Tibial artery (tissue), 4 donors: Measurements from ENCODE around the gene TOMM5.

Experiments used
- DNase-seq, 2 donors: peaks; one replicate each; pipeline ENCODE4 v3.0.0-alpha.2; 2019
- H3K27ac ChIP-seq, 2 donors: fragments of 200-600 bp; sonication (generic) in 1 of 2; 1 replicate in 1 of 2; 2 replicates in 1 of 2; pipeline ENCODE4 v1.5.1; 2018 to 2019; ENCODE audit warnings: mild to moderate bottlenecking in 1 of 2
- H3K27me3 ChIP-seq, 2 donors: fragments of 200-600 bp; sonication (generic) in 1 of 2; one replicate each; pipeline versions ENCODE4 v1.5.1 to v1.6.0; 2016 to 2019
- H3K36me3 ChIP-seq, 3 donors: fragments of 200-600 bp; sonication (generic) in 2 of 3; one replicate each; pipeline ENCODE4 v1.5.1; 2016 to 2019; ENCODE audit warnings: mild to moderate bottlenecking in 2 of 3
- H3K4me1 ChIP-seq, 4 donors: fragments of 200-600 bp; sonication (generic) in 2 of 4; 1 replicate in 3 of 4; 2 replicates in 1 of 4; pipeline ENCODE4 v1.5.1; 2016 to 2019
- H3K4me3 ChIP-seq, 2 donors: fragments of 200-600 bp; sonication (generic) in 1 of 2; 1 replicate in 1 of 2; 2 replicates in 1 of 2; pipeline ENCODE4 v1.5.1; 2018 to 2019; ENCODE audit warnings: mild to moderate bottlenecking in 2 of 2
- H3K9me3 ChIP-seq, 3 donors: fragments of 200-600 bp; sonication (generic) in 1 of 3; one replicate each; pipeline ENCODE4 v1.5.1; 2016 to 2019
- intact Hi-C: fragments of 100-400 bp; cut with DNase I; formaldehyde crosslinking; loops from one replicate; pipeline ENCODE4 v1.15.0; 2023; ENCODE audit warnings: low total_unique reads
- TF ChIP-seq, protein P1 (sequence below), 2 experiments: fragments of 200-600 bp in 1 of 2; fragments of 450-650 bp in 1 of 2; IDR thresholded peaks; one replicate each; pipeline ENCODE4 v1.5.1; 2017 to 2019; ENCODE audit warnings: antibody characterized with exemption in 2 of 2, mild to moderate bottlenecking in 1 of 2, moderate library complexity in 1 of 2

Gene TOMM5

DNA sequence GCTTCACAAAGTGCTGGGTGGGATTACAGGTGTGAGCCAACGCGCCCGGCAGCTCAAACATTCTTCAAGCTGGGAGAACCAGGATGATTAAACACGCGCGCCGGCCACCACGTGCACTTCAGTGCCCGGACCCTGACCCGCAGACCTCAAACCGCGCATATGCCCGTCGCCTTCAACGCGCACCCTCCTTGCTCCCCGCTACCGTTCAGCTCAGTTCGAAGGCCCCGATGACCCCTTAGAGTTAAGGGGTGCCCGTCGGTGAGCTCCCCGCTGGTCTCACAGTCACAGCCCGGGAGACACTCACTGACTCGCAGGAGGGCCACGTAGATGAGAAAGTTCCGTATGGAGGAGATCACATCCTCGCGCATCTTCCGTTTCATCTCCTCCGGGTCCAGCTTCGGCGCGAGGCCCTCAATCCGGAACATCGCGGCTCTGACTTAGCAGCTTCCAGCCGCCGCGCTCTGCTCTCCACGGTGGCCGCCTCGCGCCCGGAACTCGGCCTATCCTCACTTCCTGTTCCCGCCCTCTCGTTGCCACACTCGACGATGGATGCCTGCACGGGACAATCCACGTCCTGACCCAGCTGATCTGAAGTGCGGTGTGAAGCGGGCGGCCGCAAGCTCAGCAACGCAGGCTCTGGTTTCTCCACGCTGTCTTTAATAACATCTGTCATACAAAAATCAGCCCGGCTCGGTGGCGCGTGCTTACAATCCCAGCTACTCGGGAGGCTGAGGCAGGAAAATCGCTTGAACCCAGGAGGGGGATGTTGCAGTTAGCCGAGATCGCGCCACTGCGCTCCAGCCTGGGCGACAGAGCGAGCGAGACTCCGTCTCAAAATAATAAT lies at the start of gene TOMM5:
TOMM5 (minus strand) TSS at position 490 of the 844 bp plus-strand sequence; CDS start at position 425, 65 bp downstream.
- DNase-seq: peak; percentile 93 to 95
- TF ChIP-seq, protein P1, sequence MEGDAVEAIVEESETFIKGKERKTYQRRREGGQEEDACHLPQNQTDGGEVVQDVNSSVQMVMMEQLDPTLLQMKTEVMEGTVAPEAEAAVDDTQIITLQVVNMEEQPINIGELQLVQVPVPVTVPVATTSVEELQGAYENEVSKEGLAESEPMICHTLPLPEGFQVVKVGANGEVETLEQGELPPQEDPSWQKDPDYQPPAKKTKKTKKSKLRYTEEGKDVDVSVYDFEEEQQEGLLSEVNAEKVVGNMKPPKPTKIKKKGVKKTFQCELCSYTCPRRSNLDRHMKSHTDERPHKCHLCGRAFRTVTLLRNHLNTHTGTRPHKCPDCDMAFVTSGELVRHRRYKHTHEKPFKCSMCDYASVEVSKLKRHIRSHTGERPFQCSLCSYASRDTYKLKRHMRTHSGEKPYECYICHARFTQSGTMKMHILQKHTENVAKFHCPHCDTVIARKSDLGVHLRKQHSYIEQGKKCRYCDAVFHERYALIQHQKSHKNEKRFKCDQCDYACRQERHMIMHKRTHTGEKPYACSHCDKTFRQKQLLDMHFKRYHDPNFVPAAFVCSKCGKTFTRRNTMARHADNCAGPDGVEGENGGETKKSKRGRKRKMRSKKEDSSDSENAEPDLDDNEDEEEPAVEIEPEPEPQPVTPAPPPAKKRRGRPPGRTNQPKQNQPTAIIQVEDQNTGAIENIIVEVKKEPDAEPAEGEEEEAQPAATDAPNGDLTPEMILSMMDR (IDR thresholded peaks at IDR 0.05): no peak
- peaks cover 0 to 25% (median 16%) of the 10 kb centered on the region in 4 donors for H3K4me1 ChIP-seq
- H3K4me3 ChIP-seq: peak within 1 kb of the TSS; percentile 82 to 86
- intact Hi-C loops: loop anchor here (5.0 to 10.0 kb wide), 2 partner anchors 118 to 210 kb away; partner anchors contain the start of gene DCAF10
- H3K27ac ChIP-seq: peak within 1 kb of the TSS; percentile 80 to 81
- H3K27me3 ChIP-seq: no peaks in the 10 kb centered on the region
- peaks cover 8 to 18% (median 8%) of the 10 kb centered on the region in 3 donors for H3K36me3 ChIP-seq
- H3K9me3 ChIP-seq: no peaks in the 10 kb centered on the region

DNA sequence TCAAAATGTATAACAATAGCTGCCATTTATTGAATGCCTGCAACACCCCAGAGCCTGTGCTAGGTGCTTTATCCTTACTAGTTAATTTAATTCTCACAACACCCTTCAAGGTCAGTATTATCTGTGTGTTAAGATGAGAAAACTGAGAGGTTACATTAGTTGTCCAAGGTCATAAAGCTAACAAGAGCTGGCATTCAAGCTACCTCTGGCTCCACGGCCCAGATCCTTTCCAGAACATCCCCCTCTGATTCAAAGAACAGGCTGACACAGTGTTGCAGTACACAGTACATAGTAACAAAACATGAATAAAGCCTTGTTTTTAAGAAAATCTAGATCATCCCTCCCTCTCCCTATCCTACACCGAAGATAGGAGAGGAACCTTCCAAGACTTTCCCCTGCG lies 48.9 kb upstream of the TOMM5 start:
- intact Hi-C loops: no loop called here
- Histone ChIP-seq H3K9me3 (no peaks in the 10 kb centered on the region), H3K4me1 (no peaks in the 10 kb centered on the region), H3K36me3 (no peaks in the 10 kb centered on the region), H3K27me3 (peaks cover 0 to 23% of the 10 kb centered on the region in 2 donors), H3K27ac (no peak overlapping the region), H3K4me3 (no peak overlapping the region)
- TF ChIP-seq, protein P1 (IDR thresholded peaks at IDR 0.05): no peak
- no peak for DNase-seq

DNA sequence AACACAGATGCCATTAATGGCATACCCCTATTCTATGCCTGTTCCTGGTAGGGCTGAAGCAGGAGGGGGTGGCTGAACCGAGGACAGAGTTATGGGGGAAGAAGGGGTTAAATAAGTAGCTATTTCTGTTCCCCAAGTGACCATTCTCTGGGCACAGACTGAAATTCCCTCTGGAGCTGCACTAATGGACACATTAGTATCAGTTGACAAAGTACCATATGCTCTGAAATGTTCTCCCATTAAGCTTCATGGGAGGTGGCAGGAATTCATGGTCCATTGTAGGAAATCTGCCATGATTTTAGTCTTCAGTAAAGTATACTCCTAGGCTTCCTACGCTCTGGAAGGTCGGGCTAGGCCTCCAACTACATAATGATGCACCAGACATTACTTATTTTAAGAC lies 47.8 kb upstream of the TOMM5 start:
- Histone ChIP-seq H3K4me1 (no peaks in the 10 kb centered on the region), H3K9me3 (no peaks in the 10 kb centered on the region), H3K27me3 (peaks cover 0 to 33% of the 10 kb centered on the region in 2 donors), H3K36me3 (no peaks in the 10 kb centered on the region), H3K27ac (no peak overlapping the region), H3K4me3 (no peak overlapping the region)
- TF ChIP-seq, protein P1 (IDR thresholded peaks at IDR 0.05): no peak
- intact Hi-C loops: no loop called here
- no peak for DNase-seq

DNA sequence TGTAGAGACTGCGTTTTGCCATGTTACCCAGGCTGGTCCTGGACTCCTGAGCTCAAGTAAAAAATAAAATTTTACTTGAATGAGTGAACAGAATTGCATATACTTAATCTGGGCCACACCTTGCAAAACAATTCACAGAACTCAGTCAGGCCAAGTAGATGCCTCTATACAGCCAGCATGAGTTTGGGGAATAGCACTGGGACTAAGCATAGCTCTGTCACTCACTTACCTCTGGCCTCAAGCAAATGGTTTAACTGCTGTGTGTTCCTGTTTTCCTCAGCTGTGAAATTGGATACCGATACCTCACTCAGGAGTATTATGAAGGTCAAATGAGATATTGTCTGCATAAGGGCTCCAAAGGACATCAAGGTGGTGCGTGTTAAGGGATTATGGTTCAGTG lies 47.4 kb upstream of the TOMM5 start:
- Histone ChIP-seq H3K27me3 (peaks cover 0 to 33% of the 10 kb centered on the region in 2 donors), H3K36me3 (no peaks in the 10 kb centered on the region), H3K4me1 (no peaks in the 10 kb centered on the region), H3K27ac (no peak overlapping the region), H3K4me3 (no peak overlapping the region), H3K9me3 (no peaks in the 10 kb centered on the region)
- DNase-seq: no peak
- intact Hi-C loops: no loop called here
- TF ChIP-seq, protein P1 (IDR thresholded peaks at IDR 0.05): no peak

DNA sequence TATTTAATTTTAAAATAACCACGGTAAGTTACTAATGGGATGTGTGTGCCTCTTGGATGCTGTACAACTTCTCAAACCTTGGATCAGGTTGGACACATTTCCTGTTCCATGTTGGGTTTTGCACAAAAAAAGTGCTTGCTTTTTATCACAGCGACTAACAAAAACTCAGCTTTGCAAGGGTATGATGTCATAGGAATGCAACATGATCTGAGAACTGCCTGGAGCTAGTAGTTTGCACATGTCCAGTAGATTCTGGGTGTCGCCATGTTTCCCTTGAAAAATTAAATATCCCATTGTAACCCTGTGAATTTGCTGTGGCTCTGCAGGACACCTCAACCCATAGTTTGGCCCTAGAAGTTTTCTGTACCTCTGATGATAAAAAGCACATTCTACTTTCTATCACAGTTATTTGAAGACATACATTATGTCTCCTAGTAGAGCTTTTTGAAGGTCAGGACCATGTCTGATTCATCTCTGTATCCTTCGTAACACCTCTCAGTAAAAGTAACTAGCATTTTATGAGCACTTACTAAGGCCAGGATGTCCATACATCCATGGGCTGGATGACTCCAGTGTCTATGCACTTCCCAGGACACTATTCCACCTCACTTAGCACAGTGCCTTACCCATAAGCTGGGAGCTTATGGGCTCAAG lies 46.8 kb upstream of the TOMM5 start:
- TF ChIP-seq, protein P1 (IDR thresholded peaks at IDR 0.05): no peak
- H3K27me3 ChIP-seq: peaks cover 0 to 30% of the 10 kb centered on the region in 2 donors
- no peaks in the 10 kb centered on the region for H3K36me3 ChIP-seq
- no peak for DNase-seq
- no peaks in the 10 kb centered on the region for H3K4me1 ChIP-seq
- H3K4me3 ChIP-seq: no peak overlapping the region
- no peak overlapping the region for H3K27ac ChIP-seq
- no peaks in the 10 kb centered on the region for H3K9me3 ChIP-seq
- intact Hi-C loops: no loop called here
